Measurements from ENCODE around the gene SF3A2. TPM values are rescaled to one million over a fixed set of nuclear protein-coding genes. Genes with fewer than 3 reads are reported as not detected.

Gene SF3A2
- total and polyA plus RNA-seq, 2 experiments from 2014 or later = 67.7 to 128 TPM

DNA sequence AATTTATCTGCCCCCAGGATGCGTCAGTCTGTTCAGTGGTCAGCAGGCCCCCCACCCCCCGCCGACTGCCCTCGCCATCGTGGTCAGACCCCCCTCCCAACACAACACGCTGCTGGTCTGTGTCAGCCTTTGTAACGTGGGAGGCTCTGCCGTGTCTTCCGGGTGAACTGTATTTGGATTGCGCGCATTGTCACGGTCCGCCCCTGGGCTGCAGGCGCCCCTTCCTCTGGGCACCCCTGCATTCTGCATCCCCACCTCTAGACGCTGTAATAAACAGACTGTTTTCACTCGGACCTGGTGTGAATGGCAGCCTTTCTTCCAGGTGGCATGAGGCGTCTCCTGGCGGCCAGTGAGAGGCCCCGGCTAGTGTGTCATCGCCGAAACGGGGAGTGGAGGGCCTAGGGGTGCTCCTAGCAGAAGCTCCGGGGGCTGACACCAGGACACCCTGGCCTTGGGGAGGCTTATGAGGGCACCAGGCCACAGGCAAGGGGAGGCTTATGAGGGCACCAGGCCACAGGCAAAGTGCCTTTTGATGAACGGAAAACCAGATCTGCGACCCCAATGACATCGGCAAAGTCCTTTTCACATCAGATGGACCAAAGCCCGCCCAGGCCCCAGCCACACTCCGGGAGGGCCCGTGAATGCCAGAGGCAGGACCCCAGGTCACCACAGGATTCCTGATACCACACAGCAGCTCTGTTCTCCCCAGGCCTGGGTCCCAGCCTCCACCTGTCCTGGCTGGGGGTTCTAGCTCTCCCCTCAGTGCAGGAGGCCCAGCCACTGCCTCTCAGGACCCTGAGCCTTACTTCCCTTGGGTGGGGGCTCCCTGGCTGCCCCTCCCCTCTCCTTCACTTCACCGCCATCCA lies 4.1 kb upstream of the SF3A2 start:
- H3K27ac ChIP-seq (ENCODE audit: low read depth) = 0 out of 2 replicates have a peak overlapping the region, but pooled peaks have one; percentile 50
- ATAC-seq = no peak
- no peaks in the 10 kb centered on the region for H3K36me3 ChIP-seq (ENCODE audit: insufficient read depth)

DNA sequence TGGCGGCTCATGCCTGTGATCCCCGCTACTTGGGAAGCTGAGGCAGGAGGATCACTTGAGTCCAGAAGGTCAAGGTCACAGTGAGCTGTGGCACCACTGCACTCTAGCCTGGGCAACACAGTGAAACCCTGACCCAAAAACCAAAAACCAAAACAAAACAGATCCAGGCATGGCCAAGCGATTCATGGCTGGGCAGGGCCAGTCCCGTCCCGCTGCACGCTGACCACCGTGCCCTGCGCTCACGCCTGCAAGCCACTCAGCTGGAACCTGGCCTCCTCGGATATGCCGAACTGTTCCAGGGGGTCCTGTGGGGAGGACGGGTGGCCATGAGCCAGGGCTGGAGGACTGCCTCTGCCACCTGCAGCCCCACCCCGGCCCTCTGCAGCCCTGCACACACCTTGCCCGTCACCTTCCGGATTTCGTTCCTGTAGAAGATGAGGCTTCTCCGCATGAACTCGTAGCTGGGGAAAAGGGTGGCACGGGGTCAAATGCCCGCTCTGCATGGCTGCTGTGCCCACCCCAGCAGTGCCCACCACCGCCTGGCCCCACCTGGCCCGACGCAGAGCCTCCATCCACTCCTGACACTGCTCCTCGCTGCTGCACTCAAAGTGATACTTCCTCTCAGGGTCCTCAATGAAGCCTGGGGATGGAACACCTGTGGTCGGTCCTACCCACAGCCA lies 2.9 kb upstream of the SF3A2 start:
- H3K9me3 Mint-ChIP-seq = peaks cover 15% of the 10 kb centered on the region; the same call in 2 of the 3 replicates
- H4K20me1 ChIP-seq (replicated peaks; ENCODE audit: insufficient read depth) = peaks cover 19% of the 10 kb centered on the region
- H3K4me1 ChIP-seq (ENCODE audit: insufficient read depth) = peaks cover 11% of the 10 kb centered on the region; the same call in 1 of the 2 replicates
- no peaks in the 10 kb centered on the region for H3K9me2 ChIP-seq (ENCODE audit: insufficient read depth)
- no peak for DNase-seq (ENCODE audit: low spot score)
- H3K4me1 Mint-ChIP-seq = peaks cover 20% of the 10 kb centered on the region
- no peak overlapping the region for H3K4me3 ChIP-seq
- H3K27me3 Mint-ChIP-seq (ENCODE audit: insufficient read depth, low read depth, poor library complexity) = peaks cover 21% of the 10 kb centered on the region
- H3K36me3 Mint-ChIP-seq (ENCODE audit: low read depth) = peaks cover 43% of the 10 kb centered on the region
- H3K4me2 ChIP-seq = no peak overlapping the region
- H3K27me3 ChIP-seq (ENCODE audit: insufficient read depth) = no peaks in the 10 kb centered on the region
- no peak overlapping the region for H3K27ac ChIP-seq (ENCODE audit: low read depth)
- peak overlapping the region; percentile 74; the same call in 1 of the 2 replicates for H3K27ac Mint-ChIP-seq
- peaks cover 21% of the 10 kb centered on the region; the same call in 1 of the 2 replicates for H3F3A ChIP-seq (replicated peaks; ENCODE audit: low read depth)
- H3K79me2 ChIP-seq (replicated peaks; ENCODE audit: insufficient read depth) = peaks cover 39% of the 10 kb centered on the region
- H3K4me3 Mint-ChIP-seq = peak overlapping the region; percentile 98
- no peaks in the 10 kb centered on the region for H3K36me3 ChIP-seq (ENCODE audit: insufficient read depth)
- no peak for ATAC-seq
- no peak overlapping the region for H2AFZ ChIP-seq
- TF ChIP-seq, protein P1, sequence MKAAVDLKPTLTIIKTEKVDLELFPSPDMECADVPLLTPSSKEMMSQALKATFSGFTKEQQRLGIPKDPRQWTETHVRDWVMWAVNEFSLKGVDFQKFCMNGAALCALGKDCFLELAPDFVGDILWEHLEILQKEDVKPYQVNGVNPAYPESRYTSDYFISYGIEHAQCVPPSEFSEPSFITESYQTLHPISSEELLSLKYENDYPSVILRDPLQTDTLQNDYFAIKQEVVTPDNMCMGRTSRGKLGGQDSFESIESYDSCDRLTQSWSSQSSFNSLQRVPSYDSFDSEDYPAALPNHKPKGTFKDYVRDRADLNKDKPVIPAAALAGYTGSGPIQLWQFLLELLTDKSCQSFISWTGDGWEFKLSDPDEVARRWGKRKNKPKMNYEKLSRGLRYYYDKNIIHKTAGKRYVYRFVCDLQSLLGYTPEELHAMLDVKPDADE (IDR thresholded peaks at IDR 0.05) = no peak
- no peak for TF ChIP-seq ZNF114 (CRISPR knock-in tag; IDR thresholded peaks at IDR 0.05)
- TF ChIP-seq EZH2 (IDR thresholded peaks at IDR 0.05; ENCODE audit: low read depth, unreplicated experiment) = no peak
- no peak for TF ChIP-seq CREB1 (CRISPR knock-in tag; IDR thresholded peaks at IDR 0.05; ENCODE audit: low read depth)
- TF ChIP-seq JUNB (IDR thresholded peaks at IDR 0.05; ENCODE audit: unreplicated experiment) = no peak
- no peak for TF ChIP-seq ZNF331 (CRISPR knock-in tag; IDR thresholded peaks at IDR 0.05; ENCODE audit: low read depth)
- TF ChIP-seq, protein P2, sequence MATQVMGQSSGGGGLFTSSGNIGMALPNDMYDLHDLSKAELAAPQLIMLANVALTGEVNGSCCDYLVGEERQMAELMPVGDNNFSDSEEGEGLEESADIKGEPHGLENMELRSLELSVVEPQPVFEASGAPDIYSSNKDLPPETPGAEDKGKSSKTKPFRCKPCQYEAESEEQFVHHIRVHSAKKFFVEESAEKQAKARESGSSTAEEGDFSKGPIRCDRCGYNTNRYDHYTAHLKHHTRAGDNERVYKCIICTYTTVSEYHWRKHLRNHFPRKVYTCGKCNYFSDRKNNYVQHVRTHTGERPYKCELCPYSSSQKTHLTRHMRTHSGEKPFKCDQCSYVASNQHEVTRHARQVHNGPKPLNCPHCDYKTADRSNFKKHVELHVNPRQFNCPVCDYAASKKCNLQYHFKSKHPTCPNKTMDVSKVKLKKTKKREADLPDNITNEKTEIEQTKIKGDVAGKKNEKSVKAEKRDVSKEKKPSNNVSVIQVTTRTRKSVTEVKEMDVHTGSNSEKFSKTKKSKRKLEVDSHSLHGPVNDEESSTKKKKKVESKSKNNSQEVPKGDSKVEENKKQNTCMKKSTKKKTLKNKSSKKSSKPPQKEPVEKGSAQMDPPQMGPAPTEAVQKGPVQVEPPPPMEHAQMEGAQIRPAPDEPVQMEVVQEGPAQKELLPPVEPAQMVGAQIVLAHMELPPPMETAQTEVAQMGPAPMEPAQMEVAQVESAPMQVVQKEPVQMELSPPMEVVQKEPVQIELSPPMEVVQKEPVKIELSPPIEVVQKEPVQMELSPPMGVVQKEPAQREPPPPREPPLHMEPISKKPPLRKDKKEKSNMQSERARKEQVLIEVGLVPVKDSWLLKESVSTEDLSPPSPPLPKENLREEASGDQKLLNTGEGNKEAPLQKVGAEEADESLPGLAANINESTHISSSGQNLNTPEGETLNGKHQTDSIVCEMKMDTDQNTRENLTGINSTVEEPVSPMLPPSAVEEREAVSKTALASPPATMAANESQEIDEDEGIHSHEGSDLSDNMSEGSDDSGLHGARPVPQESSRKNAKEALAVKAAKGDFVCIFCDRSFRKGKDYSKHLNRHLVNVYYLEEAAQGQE (IDR thresholded peaks at IDR 0.05; ENCODE audit: unreplicated experiment) = no peak

More for the DNA sequence above, 4.1 kb upstream of the SF3A2 start:
- no peak for DNase-seq (ENCODE audit: low spot score)
- H3K36me3 Mint-ChIP-seq (ENCODE audit: low read depth) = peaks cover 32% of the 10 kb centered on the region
- 0 out of 2 replicates have a peak, but pooled peaks cover 20% of the 10 kb centered on the region for H3F3A ChIP-seq (replicated peaks; ENCODE audit: low read depth)
- peaks cover 27% of the 10 kb centered on the region for H3K79me2 ChIP-seq (replicated peaks; ENCODE audit: insufficient read depth)
- H3K4me3 ChIP-seq = no peak overlapping the region
- H3K4me1 Mint-ChIP-seq = peaks cover 8% of the 10 kb centered on the region
- H3K9me3 Mint-ChIP-seq = peaks cover 12% of the 10 kb centered on the region; the same call in 2 of the 3 replicates
- H3K27ac Mint-ChIP-seq = peak overlapping the region; percentile 80
- H3K9me2 ChIP-seq (ENCODE audit: insufficient read depth) = no peaks in the 10 kb centered on the region
- no peaks in the 10 kb centered on the region for H3K27me3 ChIP-seq (ENCODE audit: insufficient read depth)
- no peak overlapping the region for H2AFZ ChIP-seq
- no peak overlapping the region for H3K4me3 Mint-ChIP-seq
- H3K27me3 Mint-ChIP-seq (ENCODE audit: insufficient read depth, low read depth, poor library complexity) = peaks cover 19% of the 10 kb centered on the region
- H4K20me1 ChIP-seq (replicated peaks; ENCODE audit: insufficient read depth) = peaks cover 7% of the 10 kb centered on the region
- H3K4me2 ChIP-seq = no peak overlapping the region
- peaks cover 3% of the 10 kb centered on the region; the same call in 1 of the 2 replicates for H3K4me1 ChIP-seq (ENCODE audit: insufficient read depth)
- TF ChIP-seq CREB1 (CRISPR knock-in tag; IDR thresholded peaks at IDR 0.05; ENCODE audit: low read depth) = no peak
- TF ChIP-seq, protein P3, sequence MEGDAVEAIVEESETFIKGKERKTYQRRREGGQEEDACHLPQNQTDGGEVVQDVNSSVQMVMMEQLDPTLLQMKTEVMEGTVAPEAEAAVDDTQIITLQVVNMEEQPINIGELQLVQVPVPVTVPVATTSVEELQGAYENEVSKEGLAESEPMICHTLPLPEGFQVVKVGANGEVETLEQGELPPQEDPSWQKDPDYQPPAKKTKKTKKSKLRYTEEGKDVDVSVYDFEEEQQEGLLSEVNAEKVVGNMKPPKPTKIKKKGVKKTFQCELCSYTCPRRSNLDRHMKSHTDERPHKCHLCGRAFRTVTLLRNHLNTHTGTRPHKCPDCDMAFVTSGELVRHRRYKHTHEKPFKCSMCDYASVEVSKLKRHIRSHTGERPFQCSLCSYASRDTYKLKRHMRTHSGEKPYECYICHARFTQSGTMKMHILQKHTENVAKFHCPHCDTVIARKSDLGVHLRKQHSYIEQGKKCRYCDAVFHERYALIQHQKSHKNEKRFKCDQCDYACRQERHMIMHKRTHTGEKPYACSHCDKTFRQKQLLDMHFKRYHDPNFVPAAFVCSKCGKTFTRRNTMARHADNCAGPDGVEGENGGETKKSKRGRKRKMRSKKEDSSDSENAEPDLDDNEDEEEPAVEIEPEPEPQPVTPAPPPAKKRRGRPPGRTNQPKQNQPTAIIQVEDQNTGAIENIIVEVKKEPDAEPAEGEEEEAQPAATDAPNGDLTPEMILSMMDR (conservative IDR thresholded peaks at IDR 0.05; ENCODE audit: low read depth in 2 of 2) = 0 out of 4 replicates have a peak, but pooled peaks of 1 of the 2 experiments have one; percentile 19

All from GM23338 (cell line).